ENCODE measurements around the gene DMAC2.

The DMAC2 gene

GRCh38 chr19:41405776-41406175 is 33.9 kb downstream of the DMAC2 start:
- no peaks in the 10 kb centered on the region for H3K9me3 Mint-ChIP-seq
- H3K27ac Mint-ChIP-seq: no peak overlapping the region

DNA sequence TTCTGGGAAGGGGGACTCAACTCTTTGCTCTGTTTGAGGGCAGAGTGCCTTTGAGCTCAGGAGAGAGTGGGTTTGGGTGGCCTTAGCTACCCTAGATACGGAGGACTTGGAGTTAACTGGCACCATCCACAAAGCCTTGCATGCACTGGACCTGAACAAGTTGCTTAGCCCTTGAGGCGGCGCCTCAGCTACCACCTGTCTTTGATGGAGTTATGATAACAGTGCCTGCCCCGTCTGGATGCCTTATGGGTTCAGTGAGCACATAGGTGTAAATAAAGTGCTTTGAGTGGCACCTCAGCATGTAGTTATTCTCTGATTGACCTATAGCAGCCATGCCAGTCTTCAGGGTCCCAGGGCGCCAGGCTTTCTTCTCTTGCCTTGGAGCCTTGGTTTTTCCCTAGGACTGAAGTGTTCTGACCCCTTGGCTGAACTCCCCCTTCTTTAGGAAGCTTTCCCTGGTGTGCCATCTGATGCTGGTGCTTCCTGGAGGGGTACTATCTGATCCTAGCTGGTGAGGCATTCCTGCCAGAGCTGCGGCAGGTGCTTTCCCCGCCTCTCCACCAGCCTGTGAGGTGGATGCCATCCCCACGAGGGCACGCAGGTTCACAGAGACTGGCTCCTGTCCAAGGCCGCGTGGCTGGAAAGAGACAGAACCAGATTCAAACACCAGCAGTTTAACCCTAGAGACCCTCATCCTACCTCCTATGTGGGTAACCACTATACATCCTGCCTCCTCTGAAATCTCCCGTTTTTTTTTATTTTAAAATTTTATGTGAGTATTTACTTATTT is 36.3 kb downstream of the DMAC2 start:
- H3K27ac Mint-ChIP-seq: peak overlapping the region; percentile 63
- no peaks in the 10 kb centered on the region for H3K9me3 Mint-ChIP-seq
- H3K4me1 Mint-ChIP-seq (ENCODE audit: low read depth): peaks cover 28% of the 10 kb centered on the region

More at GRCh38 chr19:41405776-41406175, 33.9 kb downstream of the DMAC2 start:
- Mint-ChIP-seq H3K4me1 (ENCODE audit: low read depth) (peaks cover 26% of the 10 kb centered on the region), H3K36me3 (ENCODE audit: low read depth) (peaks cover 25% of the 10 kb centered on the region), H3K27me3 (no peaks in the 10 kb centered on the region), H3K4me3 (no peak overlapping the region)
- no peak for DNase-seq

GRCh38 chr19:41402010-41402409 is 37.7 kb downstream of the DMAC2 start:
- Mint-ChIP-seq H3K4me3 (no peak overlapping the region), H3K36me3 (ENCODE audit: low read depth) (peaks cover 26% of the 10 kb centered on the region), H3K9me3 (no peaks in the 10 kb centered on the region), H3K4me1 (ENCODE audit: low read depth) (peaks cover 35% of the 10 kb centered on the region), H3K27me3 (no peaks in the 10 kb centered on the region), H3K27ac (peak overlapping the region; percentile 4)
- DNase-seq: no peak

More for the DNA sequence above, 36.3 kb downstream of the DMAC2 start:
- H3K4me3 Mint-ChIP-seq: no peak overlapping the region
- H3K27me3 Mint-ChIP-seq: no peaks in the 10 kb centered on the region
- peaks cover 18% of the 10 kb centered on the region for H3K36me3 Mint-ChIP-seq (ENCODE audit: low read depth)
- DNase-seq: no peak

- H3K4me3 Mint-ChIP-seq: no peak overlapping the region
- no peak for DNase-seq
- peaks cover 36% of the 10 kb centered on the region for H3K4me1 Mint-ChIP-seq (ENCODE audit: low read depth)
- H3K36me3 Mint-ChIP-seq (ENCODE audit: low read depth): peaks cover 29% of the 10 kb centered on the region
- H3K9me3 Mint-ChIP-seq: no peaks in the 10 kb centered on the region
- peak overlapping the region; percentile 8 for H3K27ac Mint-ChIP-seq
- H3K27me3 Mint-ChIP-seq: no peaks in the 10 kb centered on the region
Measured at GRCh38 chr19:41401483-41401882, 38.2 kb downstream of the DMAC2 start.

GRCh38 chr19:41399525-41399924 is 40.2 kb downstream of the DMAC2 start:
- no peak for DNase-seq
- H3K27me3 Mint-ChIP-seq: no peaks in the 10 kb centered on the region
- no peak overlapping the region for H3K27ac Mint-ChIP-seq
- peak overlapping the region; percentile 99 for H3K4me3 Mint-ChIP-seq
- H3K4me1 Mint-ChIP-seq (ENCODE audit: low read depth): peaks cover 46% of the 10 kb centered on the region
- H3K36me3 Mint-ChIP-seq (ENCODE audit: low read depth): peaks cover 39% of the 10 kb centered on the region
- no peaks in the 10 kb centered on the region for H3K9me3 Mint-ChIP-seq

GRCh38 chr19:41399091-41399490 is 40.6 kb downstream of the DMAC2 start:
- peaks cover 46% of the 10 kb centered on the region for H3K4me1 Mint-ChIP-seq (ENCODE audit: low read depth)
- peak overlapping the region; percentile 100 for H3K27ac Mint-ChIP-seq
- peaks cover 39% of the 10 kb centered on the region for H3K36me3 Mint-ChIP-seq (ENCODE audit: low read depth)
- DNase-seq: no peak
- H3K9me3 Mint-ChIP-seq: no peaks in the 10 kb centered on the region
- peak overlapping the region; percentile 99 for H3K4me3 Mint-ChIP-seq
- no peaks in the 10 kb centered on the region for H3K27me3 Mint-ChIP-seq

- Mint-ChIP-seq H3K27ac (peak overlapping the region; percentile 100), H3K36me3 (ENCODE audit: low read depth) (peaks cover 44% of the 10 kb centered on the region), H3K9me3 (no peaks in the 10 kb centered on the region), H3K4me3 (peak overlapping the region; percentile 99), H3K4me1 (ENCODE audit: low read depth) (peaks cover 47% of the 10 kb centered on the region), H3K27me3 (no peaks in the 10 kb centered on the region)
- no peak for DNase-seq
Measured at GRCh38 chr19:41398598-41398997, 41.1 kb downstream of the DMAC2 start.

GRCh38 chr19:41398050-41398418 is 41.7 kb downstream of the DMAC2 start:
- Mint-ChIP-seq H3K27ac (peak overlapping the region; percentile 100), H3K9me3 (no peaks in the 10 kb centered on the region), H3K4me1 (ENCODE audit: low read depth) (peaks cover 44% of the 10 kb centered on the region), H3K27me3 (no peaks in the 10 kb centered on the region), H3K36me3 (ENCODE audit: low read depth) (peaks cover 46% of the 10 kb centered on the region), H3K4me3 (peak overlapping the region; percentile 99)
- DNase-seq: no peak

- Mint-ChIP-seq H3K27me3 (no peaks in the 10 kb centered on the region), H3K9me3 (no peaks in the 10 kb centered on the region), H3K27ac (peak within 1 kb of the TSS; percentile 100), H3K4me3 (peak within 1 kb of the TSS; percentile 99), H3K36me3 (ENCODE audit: low read depth) (peaks cover 48% of the 10 kb centered on the region), H3K4me1 (ENCODE audit: low read depth) (peaks cover 44% of the 10 kb centered on the region)
- peak; percentile 98 for DNase-seq
Measured at GRCh38 chr19:41397086-41398049, 42.3 kb downstream of the DMAC2 start, which contains the start of the genes BCKDHA and EXOSC5. BCKDHA (plus strand) TSS chr19:41397818; CDS start chr19:41397828, 10 bp downstream. EXOSC5 (minus strand) TSS chr19:41397359; CDS start chr19:41397328, 31 bp downstream.

DNA sequence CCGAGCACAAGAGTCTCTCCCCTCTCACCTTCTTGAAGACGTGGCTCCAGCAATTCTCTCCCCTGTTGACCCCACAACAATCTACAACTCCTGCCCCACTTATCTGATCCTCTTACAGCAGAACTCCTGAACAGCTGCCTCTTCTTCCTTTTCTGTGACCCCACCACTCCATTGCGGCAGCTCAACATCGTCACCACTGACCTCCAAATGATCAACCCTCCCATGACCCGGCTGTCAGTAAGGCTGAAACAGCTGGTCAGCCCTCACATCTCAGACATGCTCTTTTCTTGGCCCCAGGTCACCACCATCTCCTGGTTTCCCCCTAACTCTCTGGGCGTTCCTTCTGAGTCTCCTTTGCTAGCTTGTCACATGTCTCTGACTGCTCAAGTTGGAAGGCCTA is 44.4 kb downstream of the DMAC2 start:
- H3K27me3 Mint-ChIP-seq: no peaks in the 10 kb centered on the region
- no peaks in the 10 kb centered on the region for H3K9me3 Mint-ChIP-seq
- H3K4me3 Mint-ChIP-seq: peak overlapping the region; percentile 99
- DNase-seq: no peak
- peak overlapping the region; percentile 79 for H3K27ac Mint-ChIP-seq
- peaks cover 35% of the 10 kb centered on the region for H3K4me1 Mint-ChIP-seq (ENCODE audit: low read depth)
- peaks cover 59% of the 10 kb centered on the region for H3K36me3 Mint-ChIP-seq (ENCODE audit: low read depth)

- Mint-ChIP-seq H3K4me3 (no peak overlapping the region), H3K9me3 (no peaks in the 10 kb centered on the region), H3K27me3 (no peaks in the 10 kb centered on the region), H3K27ac (no peak overlapping the region), H3K4me1 (ENCODE audit: low read depth) (peaks cover 18% of the 10 kb centered on the region), H3K36me3 (ENCODE audit: low read depth) (peaks cover 73% of the 10 kb centered on the region)
- no peak for DNase-seq
Measured at GRCh38 chr19:41392775-41393174, 46.9 kb downstream of the DMAC2 start.

DNA sequence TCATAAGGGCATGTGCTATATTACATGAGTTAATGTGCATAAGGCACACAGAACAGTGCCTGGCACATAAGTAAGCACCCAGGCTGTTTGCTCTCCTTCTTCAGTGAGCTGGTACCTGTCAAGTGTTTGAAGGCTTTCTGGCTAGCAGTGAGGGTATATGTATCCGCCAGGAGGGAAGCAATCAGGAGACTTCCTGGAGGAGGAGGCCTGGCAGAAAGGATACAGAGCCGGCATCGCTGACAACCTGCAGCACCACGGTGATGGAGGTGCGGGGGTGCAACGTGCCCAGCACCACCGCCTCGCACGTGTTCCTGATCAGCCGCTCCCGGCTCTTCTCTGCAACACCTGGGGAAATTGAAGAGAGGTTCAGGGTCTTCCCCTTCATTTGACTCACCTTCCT is 48.1 kb downstream of the DMAC2 start:
- Mint-ChIP-seq H3K27ac (no peak overlapping the region), H3K4me1 (ENCODE audit: low read depth) (peaks cover 15% of the 10 kb centered on the region), H3K27me3 (no peaks in the 10 kb centered on the region), H3K4me3 (no peak overlapping the region), H3K9me3 (no peaks in the 10 kb centered on the region), H3K36me3 (ENCODE audit: low read depth) (peaks cover 78% of the 10 kb centered on the region)
- no peak for DNase-seq

- H3K27me3 Mint-ChIP-seq: no peaks in the 10 kb centered on the region
- peak overlapping the region; percentile 18 for H3K27ac Mint-ChIP-seq
- no peak for DNase-seq
- H3K36me3 Mint-ChIP-seq (ENCODE audit: low read depth): peaks cover 74% of the 10 kb centered on the region
- no peaks in the 10 kb centered on the region for H3K9me3 Mint-ChIP-seq
- no peaks in the 10 kb centered on the region for H3K4me1 Mint-ChIP-seq (ENCODE audit: low read depth)
- no peak overlapping the region for H3K4me3 Mint-ChIP-seq
Measured at GRCh38 chr19:41386442-41386841, 53.3 kb downstream of the DMAC2 start.

DNA sequence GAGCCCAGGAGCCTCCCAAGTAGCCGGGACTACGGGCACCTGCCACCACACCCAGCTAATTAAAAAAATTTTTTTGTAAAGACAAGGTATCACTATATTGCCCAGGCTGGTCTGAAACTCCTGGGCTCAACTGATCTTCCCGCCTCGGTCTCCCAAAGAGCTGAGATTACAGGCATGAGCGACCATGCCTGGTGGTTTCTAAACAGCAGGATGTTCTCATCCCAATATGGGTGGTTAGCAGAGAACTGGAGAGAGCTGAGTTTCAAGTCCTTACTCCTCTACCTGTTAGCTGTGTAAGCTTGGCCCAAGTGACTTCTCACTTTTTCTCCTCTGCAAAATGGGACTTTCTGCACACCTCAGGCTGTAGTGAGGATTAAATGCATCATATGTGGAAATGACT is 55.4 kb downstream of the DMAC2 start:
- Mint-ChIP-seq H3K36me3 (ENCODE audit: low read depth) (peaks cover 54% of the 10 kb centered on the region), H3K27ac (peak overlapping the region; percentile 44), H3K9me3 (no peaks in the 10 kb centered on the region), H3K4me3 (no peak overlapping the region), H3K4me1 (ENCODE audit: low read depth) (no peaks in the 10 kb centered on the region), H3K27me3 (no peaks in the 10 kb centered on the region)
- no peak for DNase-seq
